IPS-11a (cell line): Measurements from ENCODE around the gene MTR.
A peak's percentile ranks its signal among the peaks of the same experiment; 100 is the strongest.

ENCODE experiments used
- H3K4me3 ChIP-seq: one replicate; pipeline ENCODE4 v1.5.1; 2013; ENCODE audit warnings: low read depth, low read length, control low read depth

The MTR gene

GRCh38 chr1:236795035-236795756 lies at the start of gene MTR:
Gene MTR (plus strand): TSS chr1:236795292. CDS start chr1:236795704, 412 bp downstream.
- peak within 1 kb of the TSS; percentile 94 for H3K4me3 ChIP-seq

- no peak overlapping the region for H3K4me3 ChIP-seq
Measured at GRCh38 chr1:236746785-236747184, 48.3 kb upstream of the MTR start.

- H3K4me3 ChIP-seq, result no peak overlapping the region
Measured at GRCh38 chr1:236747311-236747985, 47.6 kb upstream of the MTR start.

- no peak overlapping the region for H3K4me3 ChIP-seq
Measured at GRCh38 chr1:236748268-236748870, 46.7 kb upstream of the MTR start.

GRCh38 chr1:236750928-236751327 lies 44.2 kb upstream of the MTR start:
- no peak overlapping the region for H3K4me3 ChIP-seq

- no peak overlapping the region for H3K4me3 ChIP-seq
Measured at GRCh38 chr1:236751385-236751784, 43.7 kb upstream of the MTR start.

- no peak overlapping the region for H3K4me3 ChIP-seq
Measured at GRCh38 chr1:236751935-236752334, 43.2 kb upstream of the MTR start.

- no peak overlapping the region for H3K4me3 ChIP-seq
Measured at GRCh38 chr1:236753516-236753915, 41.6 kb upstream of the MTR start.

GRCh38 chr1:236753964-236754363 lies 41.1 kb upstream of the MTR start:
- H3K4me3 ChIP-seq, result no peak overlapping the region

GRCh38 chr1:236754525-236755210 lies 40.4 kb upstream of the MTR start:
- H3K4me3 ChIP-seq, result no peak overlapping the region

GRCh38 chr1:236757640-236758039 lies 37.5 kb upstream of the MTR start:
- H3K4me3 ChIP-seq, result no peak overlapping the region

- no peak overlapping the region for H3K4me3 ChIP-seq
Measured at GRCh38 chr1:236759252-236759859, 35.7 kb upstream of the MTR start.

- H3K4me3 ChIP-seq, result no peak overlapping the region
Measured at GRCh38 chr1:236760480-236760879, 34.6 kb upstream of the MTR start.

GRCh38 chr1:236760986-236761385 lies 34.1 kb upstream of the MTR start:
- no peak overlapping the region for H3K4me3 ChIP-seq

GRCh38 chr1:236761397-236762132 lies 33.5 kb upstream of the MTR start:
- H3K4me3 ChIP-seq, result no peak overlapping the region

GRCh38 chr1:236762410-236762809 lies 32.7 kb upstream of the MTR start:
- no peak overlapping the region for H3K4me3 ChIP-seq

- H3K4me3 ChIP-seq, result no peak overlapping the region
Measured at GRCh38 chr1:236765831-236766230, 29.3 kb upstream of the MTR start.

- no peak overlapping the region for H3K4me3 ChIP-seq
Measured at GRCh38 chr1:236766506-236766905, 28.6 kb upstream of the MTR start.

GRCh38 chr1:236767276-236767675 lies 27.8 kb upstream of the MTR start:
- H3K4me3 ChIP-seq, result no peak overlapping the region

GRCh38 chr1:236768601-236769000 lies 26.5 kb upstream of the MTR start:
- no peak overlapping the region for H3K4me3 ChIP-seq
